NCI-H526 (cell line): ENCODE data around the gene TKT.
"Not testable (repeated sequence)": the region's sequence is repeated elsewhere in the genome, so short reads cannot be mapped to it uniquely, and the experiment has no call there.

ENCODE experiments used
- DNase-seq, 2 experiments: peaks; one replicate each; lab custom pipeline; 2025; lab: John Stamatoyannopoulos, UW

Gene TKT

DNA sequence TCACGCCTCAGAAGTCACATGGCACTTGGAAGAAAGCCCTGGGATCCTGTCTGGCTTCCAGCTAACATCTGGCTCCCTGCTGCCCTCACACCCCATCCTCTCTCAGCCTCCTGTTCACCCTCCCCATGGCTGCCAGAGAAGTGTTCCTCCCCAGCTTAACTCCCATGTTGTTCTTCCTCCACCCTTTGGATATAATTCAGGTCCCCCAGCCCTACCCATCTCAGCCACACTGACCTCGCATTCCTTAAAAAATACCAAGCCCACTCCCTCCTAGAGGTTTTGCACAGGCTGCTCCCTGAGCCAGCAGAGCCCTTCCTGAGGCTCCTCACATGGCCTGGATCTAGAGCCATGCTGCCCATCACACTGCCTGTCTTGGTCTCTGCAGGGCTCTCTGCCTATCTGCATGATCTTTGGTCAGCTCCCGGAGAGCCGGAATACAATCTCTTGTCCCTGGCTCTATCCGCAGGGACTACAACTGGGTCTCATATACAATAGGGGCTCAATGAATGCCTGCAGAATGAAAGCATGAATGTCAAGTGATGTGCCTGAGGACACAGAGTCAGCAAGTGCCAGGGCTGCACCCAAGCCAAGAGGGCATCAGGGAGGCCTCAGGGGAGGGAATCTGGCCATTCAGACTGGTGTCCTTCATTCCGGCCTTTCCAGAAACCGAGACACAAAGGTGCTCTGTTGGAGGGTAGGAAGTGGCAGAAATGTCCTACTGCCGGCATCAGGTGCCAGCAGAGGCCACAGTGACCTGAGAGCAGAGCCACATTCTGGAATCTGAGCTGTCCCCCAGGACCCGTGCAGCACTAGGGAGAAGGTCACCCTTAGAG, 3.8 kb upstream of the TKT start:
- no peak for DNase-seq

DNA sequence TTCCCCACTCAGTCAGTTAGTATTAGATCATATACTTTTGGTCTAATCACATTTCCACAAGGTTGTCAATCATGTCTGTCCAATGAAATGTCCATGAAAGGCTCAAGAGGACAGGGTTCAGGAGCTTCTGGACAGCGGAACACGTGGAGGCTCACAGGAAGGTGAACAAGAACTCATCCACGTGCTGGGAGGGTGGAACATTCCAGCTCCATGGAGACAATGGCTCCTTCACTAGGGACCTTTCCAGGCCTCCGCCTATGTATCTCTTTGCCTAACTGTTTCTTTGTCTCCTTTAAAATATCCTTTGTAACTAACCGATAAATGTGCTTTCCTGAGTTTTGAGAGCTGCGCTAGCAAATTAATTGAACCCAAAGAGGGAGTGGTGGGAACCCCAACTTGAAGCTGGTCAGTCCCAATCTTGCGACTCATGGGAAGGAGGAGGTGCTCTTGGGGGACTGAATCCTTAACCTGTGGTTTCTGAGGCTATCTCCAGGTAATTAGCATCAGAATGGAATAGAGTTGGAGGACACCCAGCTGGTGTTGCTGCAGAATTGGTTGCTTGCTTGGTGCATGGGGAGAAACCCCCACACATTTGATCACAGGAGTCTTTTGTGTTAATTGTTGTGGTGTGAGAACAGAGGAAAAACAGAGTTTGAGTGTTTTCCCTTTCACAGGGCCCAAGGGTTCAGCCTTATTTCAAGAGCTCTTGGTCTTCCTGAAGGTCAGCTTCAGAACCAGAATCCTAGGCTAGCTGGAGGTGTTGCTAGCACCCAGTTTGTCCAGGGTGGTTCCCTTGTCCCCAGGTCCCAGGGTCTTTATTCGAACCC, 3.0 kb upstream of the TKT start:
- DNase-seq, result no peak

DNA sequence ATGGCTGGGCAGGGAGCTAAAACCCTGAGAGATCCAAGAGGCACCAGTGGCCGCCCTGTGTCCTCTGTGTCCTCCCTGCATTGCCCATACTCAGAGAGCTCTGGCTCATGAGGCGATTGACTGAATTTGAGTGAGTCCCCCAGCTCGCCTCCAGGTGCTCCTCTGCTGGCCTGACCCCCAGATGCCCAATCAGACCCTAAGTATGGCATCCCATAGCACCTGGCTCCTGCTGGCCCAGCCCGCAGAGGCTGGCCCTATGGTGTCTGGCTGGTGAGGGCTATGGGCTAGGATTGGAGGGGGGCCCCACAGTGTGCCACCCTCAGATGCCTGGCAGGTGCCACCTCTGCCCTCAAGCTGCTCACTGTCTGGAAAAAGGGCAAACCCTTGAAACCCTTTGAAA, 1.6 kb upstream of the TKT start:
- no peak for DNase-seq

DNA sequence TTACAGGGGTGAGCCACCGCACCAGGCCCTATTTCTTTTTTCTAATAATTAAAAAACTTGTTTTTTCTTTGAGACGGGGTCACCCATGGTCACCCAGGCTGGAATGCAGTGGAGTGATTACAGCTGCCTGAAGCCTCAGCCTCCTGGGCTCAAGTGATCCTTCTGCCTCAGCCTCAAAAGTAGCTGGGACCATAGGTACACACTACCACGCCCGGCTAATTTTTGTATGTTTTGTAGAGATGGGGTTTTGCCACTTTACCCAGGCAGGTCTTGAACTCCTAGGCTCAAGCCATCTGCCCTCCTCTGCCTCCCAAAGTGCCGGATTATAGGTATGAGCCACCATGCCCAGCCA, 858 bp upstream of the TKT start:
- no peak for DNase-seq

DNA sequence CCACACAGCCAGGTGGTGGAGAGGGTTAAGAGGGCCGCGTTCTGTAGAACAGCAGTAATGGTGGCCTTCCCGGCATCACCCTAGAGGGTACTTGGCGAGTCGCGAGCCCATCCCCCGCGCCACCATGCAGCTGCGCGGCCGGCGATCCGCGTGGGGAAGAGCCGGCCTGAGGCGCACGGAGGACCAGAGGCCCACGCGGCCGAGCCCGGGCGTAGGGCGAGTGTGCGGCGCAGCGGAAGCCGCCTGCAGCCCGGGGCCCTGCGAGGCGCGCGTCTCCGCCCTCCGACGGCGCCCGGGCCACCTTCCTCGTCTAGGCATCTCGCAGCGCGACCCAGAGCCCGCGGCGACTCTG, 423 bp downstream of the TKT start:
- DNase-seq, result peak in 1 of 2 experiments; percentile 26

DNA sequence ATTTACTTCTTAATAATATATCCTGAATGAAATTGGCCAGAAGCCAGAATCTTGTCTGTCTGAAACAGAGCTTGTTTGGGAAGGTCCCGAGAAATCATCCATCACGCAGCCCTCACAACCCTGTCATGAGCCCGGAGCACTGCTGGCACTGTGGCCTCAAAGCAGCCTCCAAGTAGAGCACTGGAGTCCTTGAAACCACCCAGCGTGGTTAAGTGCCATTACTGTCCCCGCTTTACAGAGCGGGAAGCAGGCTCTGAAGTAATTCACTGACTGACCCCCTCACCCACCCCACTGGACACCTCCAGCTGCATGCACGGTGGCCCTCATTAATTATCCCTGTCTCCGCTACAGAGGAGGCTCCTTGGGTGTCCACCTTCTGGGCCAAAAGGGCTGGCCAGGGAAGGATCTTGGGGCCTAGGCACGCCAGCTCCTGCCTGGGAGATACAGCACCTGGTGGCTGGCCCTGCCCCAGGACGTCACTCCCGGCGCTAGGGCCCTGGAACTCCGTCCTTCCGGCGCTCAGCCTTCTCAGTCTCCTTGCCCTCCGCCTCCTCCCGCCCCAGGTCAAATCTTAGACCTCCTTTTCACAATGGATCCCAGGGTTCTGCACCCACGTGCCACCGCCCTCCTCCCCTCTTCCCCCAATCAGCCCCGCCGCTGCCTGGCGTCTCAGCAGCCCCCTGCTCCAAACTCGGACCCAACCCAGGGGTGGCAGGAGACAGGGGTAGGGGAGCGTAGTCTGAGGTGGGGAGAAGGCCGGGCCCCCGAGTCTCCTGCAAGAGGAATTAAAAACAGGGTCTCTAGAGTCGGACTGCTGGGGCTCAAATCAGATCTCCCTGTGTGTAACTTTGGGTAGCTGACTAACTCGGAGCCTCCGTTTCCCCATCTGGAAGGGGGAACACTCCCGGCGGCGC, 1.1 kb downstream of the TKT start:
- peak; percentile 51 to 69 for DNase-seq

DNA sequence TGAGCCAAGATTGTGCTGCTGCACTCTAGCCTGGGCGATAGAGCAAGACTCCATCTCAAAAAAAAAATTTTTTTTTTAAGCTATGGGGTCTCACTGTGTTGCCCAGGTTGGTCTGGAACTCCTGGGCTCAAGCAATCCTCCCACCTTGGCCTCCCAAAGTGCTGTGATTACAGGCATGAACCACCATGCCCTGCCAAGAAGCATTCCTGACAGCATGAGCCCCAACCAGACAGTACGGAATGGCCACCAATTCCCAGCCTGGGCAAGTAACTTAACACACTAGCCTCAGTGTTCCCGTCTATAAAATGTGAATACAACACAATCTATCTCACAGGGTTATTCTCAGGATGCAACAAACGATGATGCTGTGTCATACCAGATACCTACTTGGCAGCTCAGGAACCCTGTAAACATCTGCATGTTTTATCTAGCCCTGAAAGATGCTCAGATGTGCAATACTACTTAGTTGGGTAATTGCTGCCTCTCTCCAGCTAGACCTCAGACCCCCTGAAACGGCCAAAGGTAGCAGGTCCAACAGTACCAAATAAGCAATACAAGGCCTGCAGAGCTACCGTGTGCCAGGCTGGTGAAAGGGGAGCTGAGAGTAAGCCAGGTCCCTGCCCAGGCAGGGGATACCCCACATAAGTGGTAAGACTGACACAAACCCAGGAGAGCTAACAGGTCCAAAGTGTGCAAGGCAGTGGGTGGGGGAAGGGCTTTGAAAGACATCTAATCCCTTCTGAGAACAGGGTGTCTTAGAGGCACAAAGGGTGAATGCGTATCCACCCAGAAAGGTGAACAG, 1.9 kb downstream of the TKT start:
- no peak for DNase-seq

DNA sequence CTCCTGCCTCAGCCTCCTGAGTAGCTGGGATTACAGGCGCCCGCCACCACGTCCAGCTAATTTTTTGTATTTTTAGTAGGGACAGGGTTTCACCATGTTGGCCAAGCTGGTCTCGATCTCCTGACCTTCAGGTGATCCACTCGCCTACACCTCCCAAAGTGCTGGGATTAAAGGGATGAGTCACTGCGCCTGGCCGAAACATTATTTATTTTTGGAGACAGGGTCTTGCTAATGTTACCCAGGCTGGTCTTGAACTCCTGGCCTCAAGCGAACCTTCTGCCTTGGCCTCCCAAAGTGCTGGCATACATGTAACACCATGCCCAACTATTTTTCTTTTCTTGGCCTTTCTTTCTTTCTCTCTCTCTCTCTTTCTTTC, 2.9 kb downstream of the TKT start:
- DNase-seq, result not testable (repeated sequence)

DNA sequence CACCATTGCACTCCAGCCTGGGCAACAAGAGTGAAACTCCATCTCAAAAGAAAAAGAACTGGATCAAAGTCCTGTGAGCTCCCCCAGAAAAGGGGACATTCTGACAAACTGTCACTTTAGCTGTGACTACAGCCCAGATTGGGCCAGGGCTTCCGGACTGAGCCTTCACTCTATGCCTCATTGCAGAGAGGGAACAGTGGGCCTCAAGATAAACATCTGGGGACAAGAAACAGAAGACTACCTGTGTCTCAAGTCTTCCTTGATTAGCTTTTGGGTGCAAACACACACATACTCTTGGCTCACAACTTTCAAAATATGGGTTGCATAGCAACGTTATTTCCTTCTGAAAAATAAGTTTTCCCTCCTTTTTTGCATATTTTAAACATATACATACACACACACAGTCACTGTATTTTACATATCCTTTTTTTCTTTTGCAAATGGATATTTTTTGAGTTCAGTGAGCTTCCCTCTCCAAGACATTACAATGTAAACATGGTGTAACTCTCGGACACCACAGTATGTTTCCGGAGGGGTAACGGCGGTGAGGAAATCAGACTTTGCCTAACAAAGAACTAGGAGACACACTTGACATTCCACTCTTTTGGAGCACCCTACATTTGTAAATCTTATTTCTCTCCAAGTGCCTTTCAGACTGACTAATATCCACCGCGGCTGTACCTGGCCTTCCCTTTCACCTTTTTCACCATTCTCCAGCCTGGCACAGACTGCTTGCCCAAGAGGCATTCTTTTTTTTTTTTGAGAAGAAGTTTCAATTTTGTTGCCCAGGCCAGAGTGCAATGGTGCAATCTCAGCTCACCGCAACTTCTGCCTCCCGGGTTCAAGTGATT, 3.5 kb downstream of the TKT start:
- DNase-seq, result no peak

DNA sequence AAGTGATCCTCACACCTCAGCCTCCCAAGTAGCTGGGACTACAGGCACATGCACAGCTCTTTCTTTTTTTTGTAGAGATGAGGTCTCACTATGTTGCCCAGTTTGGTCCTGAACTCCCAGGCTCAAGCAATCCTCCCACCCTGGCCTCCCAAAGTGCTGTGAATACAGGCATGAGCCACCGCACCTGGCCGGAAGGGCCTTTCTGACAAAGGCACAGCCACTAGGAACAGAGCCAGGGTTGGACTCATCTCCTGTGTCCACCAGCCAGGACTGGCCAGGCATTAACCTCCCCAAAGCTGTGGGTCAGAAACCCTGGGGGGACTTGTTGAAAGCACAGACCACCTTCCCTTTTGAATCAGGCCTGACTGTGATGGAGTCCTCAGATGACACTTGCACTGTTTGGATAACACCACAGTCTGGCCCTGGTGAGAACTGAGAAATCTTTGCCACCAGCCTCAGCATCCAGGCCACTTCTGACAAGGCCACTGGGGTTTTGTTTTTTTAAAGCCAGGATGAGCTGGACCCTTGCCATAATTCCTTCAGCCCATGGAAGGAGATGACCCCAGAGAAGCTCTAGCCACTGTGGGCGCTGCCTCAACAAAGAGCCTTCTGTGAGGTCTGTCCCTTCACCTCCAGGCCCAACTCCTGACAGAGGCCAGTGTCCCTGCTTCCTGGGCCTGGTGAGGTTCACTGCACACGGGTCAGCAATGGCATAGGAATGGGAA, 4.8 kb downstream of the TKT start:
- no peak for DNase-seq

DNA sequence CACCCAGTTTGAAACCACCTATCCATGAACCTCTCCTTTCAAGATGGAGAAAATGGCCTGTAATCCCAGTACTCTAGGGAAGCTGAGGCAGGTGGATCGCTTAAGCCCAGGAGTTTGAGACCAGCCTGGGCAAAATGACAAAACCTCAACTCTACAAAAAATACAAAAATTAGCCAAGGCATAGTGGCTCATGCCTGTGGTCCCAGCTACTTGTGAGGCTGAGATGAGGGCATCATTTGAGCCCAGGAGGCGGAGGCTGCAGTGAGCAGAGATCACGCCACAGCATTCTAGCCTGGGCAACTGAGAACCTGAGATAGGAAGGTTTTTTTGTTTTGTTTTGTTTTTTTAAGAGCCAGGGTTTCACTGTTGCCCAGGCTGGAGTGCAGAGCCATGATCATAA, 5.4 kb downstream of the TKT start:
- no peak for DNase-seq

DNA sequence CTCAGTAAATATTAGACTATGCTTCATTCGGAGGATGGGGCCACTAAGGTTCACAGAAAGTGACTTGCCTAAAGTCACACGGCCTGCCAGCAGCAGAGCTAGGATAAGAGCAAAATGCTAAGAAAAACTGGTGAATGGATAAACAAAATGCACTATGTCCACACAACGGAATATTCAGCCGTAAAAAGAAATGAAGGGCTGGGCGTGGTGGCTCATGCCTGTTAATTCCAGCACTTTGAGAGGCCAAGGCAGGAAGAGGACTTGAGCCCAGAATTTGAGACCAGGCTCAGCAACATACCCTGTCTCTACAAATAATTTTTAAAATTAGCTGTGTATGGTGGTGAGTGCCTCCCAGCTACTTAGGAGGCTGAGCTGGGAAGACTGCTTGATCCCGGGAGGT, 7.7 kb downstream of the TKT start:
- no peak for DNase-seq

DNA sequence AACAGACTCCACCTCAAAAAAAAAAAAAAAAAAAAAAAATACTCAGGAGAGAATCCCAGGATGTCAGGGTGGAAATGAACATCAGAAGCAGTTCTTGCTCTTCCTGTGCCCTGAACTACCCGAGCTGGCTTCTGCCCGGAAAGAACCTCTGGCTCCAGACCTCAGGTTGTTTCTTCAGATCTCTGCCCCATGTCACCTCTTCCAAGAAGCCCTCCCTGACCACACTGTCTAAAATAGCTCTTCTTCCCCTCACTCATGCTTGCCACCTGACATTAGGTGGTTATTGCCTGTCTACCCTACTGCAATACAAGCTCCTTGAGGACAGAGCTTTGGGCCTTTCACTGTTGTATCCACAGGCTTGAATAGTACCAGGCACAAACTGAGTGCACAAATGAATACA, 8.2 kb downstream of the TKT start:
- DNase-seq, result no peak

DNA sequence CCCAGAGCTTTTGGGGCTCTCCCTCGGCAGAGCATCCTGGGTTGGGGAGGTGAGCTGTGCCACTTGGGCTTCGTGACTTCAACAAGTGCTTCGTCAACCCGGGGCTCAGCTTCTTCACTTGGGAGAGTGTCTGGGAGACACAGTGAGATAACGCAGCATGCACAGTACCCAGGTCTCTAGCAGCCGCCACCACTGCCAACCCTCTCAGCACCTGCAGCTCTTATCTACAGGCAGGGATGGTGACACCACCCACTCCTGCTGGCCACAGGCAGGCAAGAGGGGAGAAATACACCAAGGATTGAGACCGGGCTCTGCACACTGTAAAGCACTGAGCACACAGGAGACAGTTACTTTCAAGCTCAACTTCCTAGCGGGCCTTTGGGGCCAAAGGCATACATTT, 11.6 kb downstream of the TKT start:
- no peak for DNase-seq

DNA sequence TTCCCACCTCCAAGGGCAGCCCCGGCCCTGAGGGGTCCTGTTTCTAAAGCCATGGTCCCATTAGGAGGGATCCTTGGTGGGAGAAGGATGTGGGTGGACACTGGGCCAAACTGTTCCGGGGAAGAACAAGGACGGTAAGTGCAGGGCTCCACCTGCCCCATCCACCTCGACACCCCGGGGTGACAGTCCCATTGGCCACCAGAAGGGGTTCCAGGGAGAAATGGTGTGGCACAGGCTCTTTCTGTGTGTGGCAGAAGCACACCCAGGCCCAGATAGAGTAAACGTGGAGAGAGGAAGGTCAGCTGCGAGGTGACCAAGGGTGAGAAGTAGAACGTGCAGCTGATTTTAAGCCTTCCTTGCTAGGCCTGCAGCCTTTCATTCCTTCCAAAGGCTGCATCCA, 12.0 kb downstream of the TKT start:
- no peak for DNase-seq

DNA sequence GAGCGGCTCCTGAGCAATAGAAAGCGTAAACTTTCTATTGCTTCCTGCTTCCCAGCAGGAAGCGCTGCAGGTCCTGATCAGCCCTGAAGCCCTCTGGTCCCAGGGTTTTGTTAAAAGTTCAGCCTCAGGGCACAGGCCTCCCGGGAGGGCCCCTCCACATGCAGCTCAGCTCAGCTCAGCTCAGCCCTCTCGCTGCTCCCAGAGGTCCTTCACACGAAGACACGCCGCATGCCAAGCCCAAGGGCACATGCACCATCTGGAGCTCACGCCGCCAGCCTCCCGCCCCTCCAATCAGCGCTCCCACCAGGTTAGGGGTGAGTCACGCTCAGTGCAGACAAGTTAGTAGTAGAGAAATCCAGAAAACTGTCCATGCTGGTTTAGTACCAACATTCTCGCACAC, 12.7 kb downstream of the TKT start:
- DNase-seq, result no peak

DNA sequence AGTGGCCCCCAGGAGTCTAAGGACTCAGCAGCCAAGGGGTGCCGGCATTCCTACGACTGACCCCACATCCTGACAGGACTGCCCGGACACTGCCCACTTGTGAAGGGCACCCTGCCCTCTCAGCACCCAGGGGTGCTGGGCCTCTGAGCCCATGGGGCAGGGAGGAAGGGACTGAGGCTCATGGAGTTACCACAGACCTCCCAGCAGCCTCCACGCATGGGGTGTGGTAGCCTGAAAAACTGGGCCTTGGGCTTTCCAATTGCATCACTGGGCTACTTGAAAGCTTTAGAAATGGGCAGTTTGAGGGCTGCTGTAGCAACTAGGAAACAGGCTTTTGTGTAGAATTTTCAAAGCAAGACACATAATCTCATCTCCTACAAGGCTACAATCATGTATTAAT, 13.2 kb downstream of the TKT start:
- no peak for DNase-seq

DNA sequence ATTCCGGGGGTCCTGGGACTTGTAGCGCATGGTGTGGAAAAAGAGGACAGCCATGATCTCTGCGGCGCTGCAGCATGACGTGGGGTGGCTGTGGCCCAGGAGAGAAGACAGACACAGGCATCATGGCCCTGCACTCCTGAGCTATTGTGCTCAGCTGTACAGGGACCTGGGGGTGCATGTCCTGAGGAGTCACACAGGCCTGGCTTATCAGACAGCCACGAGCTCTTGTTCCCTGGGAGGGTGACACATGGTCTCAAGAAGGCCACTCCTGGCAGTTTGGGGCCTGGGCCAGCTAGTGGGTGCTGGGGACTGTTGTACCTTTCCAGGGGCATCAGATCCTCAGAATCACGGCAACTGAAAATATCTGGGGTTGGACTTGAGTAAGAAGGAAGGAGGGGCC, 13.7 kb downstream of the TKT start:
- DNase-seq, result no peak

DNA sequence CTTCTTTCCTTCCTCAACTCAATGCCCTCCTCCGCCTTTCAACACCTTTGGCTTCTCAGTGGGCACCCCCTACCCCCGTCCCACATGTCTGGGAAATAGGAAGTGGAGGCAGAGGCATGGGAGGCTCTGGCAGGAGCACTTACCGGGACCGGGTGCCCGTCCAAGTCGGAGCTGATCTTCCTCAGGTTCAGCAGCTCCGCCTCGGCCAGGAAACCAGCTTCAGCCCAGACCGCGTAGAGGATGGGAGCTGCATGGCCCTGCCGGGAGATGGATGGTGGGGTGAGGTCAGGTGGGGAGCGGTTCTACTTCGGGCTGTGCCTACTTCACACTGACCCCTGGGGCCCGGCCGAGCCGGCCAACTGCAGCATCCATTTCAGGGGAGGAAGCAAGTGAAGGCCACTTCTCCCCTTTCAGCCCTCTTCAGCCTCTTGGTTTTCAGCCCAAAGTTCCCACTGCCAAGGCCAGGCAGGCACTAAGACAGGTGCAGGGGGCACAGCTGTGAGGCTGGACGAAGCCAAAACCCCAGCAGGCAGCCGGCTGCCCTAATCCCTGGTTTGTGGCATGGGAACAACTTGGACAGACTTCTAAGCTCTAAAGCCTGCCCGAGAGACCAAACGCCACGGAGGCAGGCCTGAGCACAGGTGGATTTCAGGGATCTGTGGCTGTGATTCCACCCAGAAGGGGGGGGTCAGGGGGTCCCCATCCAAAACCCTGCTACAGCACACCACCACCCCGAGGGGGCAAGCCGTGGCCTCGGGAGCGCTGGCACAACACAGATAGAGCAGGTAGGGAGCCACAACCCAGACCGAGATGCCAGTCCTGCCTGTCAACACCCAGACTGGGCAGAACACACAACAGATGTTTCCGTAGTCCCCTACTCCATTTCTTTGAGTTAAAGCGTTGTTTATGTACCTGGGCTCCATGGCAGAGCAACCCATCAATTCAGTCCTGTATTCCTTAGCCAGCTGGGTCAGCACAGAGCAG, 14.5 kb downstream of the TKT start:
- DNase-seq, result no peak
